ENCODE measurements around the gene PDCD7.

DNA sequence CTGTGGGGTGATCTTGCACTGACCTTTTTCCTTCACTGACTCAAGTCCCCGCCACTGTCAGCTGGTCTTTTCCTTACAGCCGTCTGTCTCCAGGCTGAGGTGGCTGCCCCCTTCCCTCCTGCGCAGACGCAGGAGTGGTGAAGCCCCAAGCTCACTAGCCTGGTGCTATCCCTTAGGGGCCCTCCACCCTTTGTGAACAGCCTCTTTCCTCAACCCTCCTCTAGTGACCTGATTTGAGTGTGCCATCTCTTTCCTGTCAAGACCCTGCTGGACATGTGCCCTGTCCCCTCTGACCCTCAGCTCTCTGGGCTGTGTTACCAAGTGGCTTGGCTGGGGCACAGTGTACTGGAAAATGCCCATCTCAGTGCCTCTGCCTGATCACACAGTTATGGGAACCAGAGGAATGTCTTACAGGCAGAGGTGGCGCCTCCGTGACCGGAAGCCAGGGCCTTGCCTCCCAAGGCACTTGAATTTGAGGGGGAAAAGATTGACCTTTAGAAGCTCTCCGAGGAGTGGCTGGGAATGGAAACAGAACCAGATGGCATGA lies 48.3 kb downstream of the PDCD7 start:
- TF ChIP-seq, protein P1, sequence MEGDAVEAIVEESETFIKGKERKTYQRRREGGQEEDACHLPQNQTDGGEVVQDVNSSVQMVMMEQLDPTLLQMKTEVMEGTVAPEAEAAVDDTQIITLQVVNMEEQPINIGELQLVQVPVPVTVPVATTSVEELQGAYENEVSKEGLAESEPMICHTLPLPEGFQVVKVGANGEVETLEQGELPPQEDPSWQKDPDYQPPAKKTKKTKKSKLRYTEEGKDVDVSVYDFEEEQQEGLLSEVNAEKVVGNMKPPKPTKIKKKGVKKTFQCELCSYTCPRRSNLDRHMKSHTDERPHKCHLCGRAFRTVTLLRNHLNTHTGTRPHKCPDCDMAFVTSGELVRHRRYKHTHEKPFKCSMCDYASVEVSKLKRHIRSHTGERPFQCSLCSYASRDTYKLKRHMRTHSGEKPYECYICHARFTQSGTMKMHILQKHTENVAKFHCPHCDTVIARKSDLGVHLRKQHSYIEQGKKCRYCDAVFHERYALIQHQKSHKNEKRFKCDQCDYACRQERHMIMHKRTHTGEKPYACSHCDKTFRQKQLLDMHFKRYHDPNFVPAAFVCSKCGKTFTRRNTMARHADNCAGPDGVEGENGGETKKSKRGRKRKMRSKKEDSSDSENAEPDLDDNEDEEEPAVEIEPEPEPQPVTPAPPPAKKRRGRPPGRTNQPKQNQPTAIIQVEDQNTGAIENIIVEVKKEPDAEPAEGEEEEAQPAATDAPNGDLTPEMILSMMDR (conservative IDR thresholded peaks at IDR 0.05; ENCODE audit: low read depth, low read length), result no peak
- TF ChIP-seq EZH2 (IDR thresholded peaks at IDR 0.05; ENCODE audit: low read length, unreplicated experiment), result no peak
